Umbilical cord (tissue), 2 donors: Measurements from ENCODE around the gene IL5RA. TPM values are rescaled to one million over a fixed set of nuclear protein-coding genes. Genes with fewer than 3 reads are reported as not detected.
A peak's percentile ranks its signal among the peaks of the same experiment; 100 is the strongest.

Experiments
- DNase-seq: peaks from one replicate; pipeline ENCODE4 v3.0.0-alpha.2; 2015; ENCODE audit warnings: low spot score
- total RNA-seq: library from RNA; depleted of rRNA; stranded (reverse); fragments of >200 nt; gene quantifications from one replicate; pipeline ENCODE4 v1.2.3, GENCODE V29; 2014; ENCODE audit warnings: low replicate concordance; ENCODE audit not compliant: insufficient read depth

IL5RA gene
- 3.9 TPM for total RNA-seq

- peak; percentile 3 for DNase-seq
Measured at GRCh38 chr3:3110299-3110630, at the start of gene IL5RA. Gene IL5RA (minus strand): TSS chr3:3110374. CDS start chr3:3104984, 5,390 bp downstream.

GRCh38 chr3:3157484-3157883 is 47.3 kb upstream of the IL5RA start:
- no peak for DNase-seq

- no peak for DNase-seq
Measured at GRCh38 chr3:3154879-3155610, 44.9 kb upstream of the IL5RA start.

DNA sequence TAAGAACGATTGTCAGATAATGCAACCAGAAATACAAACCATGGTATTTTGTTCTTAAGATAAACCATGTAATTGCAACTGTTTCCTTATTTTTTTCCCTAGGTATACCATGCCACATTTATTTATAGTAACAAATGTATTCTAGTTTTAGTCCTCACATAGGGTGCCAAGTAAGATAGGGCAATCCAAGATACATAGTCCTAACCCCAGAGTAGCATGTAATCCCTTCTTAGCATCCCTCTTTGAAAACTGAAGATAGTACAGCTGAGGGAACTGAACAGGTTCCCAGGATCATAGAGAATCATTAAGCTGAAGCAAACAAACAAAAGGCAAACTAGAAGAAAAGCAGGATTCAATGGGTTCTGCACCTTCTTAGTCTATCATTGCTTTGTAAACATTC is 41.3 kb upstream of the IL5RA start:
- no peak for DNase-seq

- DNase-seq, result no peak
Measured at GRCh38 chr3:3149560-3149959, 39.4 kb upstream of the IL5RA start.

- DNase-seq, result no peak
Measured at GRCh38 chr3:3145831-3146230, 35.7 kb upstream of the IL5RA start.

GRCh38 chr3:3141939-3142338 is 31.8 kb upstream of the IL5RA start:
- DNase-seq, result no peak

- DNase-seq, result no peak
Measured at GRCh38 chr3:3137526-3137925, 27.4 kb upstream of the IL5RA start.

DNA sequence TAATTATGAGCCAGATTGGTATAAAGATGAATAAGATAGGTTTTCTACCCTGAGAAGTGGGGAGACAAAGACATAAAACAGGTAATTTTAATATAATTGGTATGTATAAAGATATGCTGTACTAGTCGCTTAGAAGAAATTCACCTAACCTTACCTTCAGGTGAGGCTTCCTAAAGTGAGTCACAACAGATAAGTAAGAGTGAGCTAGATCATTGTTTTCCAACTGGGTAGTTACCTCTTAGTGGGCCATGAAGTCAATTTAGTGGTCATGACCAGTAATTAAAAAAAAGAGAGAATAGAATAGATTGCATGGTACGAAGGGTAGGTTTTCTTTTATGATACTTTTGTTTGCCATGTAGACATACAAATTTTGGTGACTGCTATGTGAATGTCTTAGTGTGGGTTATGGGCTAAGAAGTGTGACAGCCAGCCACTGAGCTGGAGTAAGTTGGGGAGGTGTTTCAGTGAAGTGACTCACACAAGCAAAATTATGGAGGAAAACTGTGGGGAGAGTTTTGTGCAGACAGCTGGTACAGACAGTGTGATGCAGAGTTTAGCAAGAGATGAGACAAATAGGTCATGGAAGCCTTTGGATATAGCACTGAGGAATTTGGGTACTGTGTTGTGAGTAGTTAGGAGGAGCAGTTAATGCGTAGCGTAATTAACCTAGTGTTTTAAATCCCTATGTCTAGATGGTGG is 24.7 kb upstream of the IL5RA start:
- no peak for DNase-seq

DNA sequence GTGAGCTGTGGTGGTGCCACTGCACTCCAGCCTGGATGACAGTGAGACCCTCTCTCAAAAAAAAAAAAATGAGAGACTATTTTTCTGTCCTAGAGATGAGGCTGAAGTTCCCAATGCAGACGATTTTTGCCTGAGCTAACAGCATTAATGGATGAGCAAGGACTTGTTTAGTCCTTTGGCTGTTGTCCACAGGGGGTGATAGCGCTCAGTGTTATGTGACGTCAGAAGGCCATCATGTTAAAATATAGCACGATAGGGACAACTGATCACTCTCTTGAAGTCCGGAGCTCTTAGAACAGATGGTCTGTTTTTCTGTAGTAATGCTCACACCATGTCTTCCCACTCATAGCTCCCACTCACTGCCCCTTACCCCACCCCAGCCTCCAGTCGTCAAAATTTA is 23.3 kb upstream of the IL5RA start:
- no peak for DNase-seq

- no peak for DNase-seq
Measured at GRCh38 chr3:3129579-3129978, 19.4 kb upstream of the IL5RA start.

DNA sequence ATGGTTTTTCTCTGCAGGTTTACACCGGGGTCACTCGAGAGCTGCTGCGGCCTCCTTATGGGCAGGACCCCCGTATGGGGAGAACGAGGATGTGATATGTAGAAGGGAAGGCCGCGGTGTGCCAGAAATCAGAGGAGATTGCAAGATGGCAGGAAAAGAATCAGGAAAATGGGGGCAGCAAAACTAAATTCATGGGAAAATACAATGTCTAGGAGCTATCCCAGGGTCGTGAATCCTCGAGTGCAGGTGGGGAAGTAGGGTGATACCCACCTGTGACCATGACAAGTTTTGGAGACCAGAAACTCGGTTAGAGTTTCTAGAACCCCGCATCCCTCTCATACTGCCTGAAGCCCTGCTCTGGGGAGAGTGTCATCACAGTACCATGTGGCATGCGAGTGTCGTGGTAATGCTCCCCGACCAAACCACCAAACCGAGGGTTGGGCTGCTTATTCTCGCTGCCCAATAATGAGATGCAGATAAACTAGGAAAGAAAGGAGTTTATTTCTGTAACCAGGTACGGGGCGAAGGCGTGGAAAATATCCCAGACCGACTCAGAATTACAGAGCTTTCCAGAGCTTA is 17.3 kb upstream of the IL5RA start:
- DNase-seq, result peak; percentile 1

DNA sequence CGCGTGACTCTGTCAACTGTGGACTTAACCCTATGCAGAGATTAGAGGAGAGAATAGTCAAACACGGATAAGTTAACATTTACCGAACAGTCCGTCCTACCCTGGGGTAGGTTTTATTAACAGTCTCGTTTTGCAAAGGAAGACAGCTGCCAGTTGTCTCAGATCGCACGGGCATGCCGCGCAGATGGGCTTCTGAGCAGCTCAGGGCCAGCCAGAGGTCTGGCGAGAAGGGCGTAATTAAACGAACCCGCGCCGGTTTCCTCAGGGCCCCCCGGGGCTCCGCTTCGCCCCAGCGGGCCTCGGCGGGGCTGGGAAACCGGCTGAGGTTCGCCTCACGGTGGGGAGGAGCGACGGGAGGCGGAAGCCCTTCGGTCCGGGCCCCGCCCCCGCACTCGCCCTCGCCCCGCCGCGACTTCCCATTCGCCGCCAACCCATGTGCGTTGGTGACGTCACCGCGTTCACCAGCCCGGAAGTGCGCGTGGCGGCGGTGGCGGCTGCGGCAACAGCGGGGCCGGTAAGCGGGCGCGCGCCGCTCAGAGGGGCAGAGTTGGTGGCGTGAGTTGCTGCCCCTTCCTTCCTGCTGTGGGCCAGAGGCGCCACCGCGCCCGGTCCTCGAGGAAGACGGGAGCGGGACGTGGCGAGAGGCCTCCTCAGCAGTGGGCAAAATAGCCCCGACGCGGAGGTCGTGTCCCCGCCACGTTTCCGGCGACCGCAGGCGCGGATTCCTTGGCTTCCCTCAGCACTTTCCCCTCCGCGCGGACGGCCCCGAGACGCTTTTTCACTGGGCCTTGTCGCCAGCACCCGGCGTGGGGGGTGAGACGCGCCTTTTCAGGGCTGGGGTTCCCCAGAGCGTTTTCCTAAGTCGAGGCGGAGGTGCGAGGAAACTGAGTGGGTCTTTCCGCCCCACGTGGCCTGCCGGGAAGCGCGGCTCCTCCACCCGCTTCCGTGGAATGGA is 16.6 kb upstream of the IL5RA start, which contains the start of gene TRNT1:
TRNT1 (plus strand) TSS at position 464 of the 955 bp plus-strand sequence. CDS start 2,101 bp downstream, outside the sequence.
- DNase-seq, result peak; percentile 96

DNA sequence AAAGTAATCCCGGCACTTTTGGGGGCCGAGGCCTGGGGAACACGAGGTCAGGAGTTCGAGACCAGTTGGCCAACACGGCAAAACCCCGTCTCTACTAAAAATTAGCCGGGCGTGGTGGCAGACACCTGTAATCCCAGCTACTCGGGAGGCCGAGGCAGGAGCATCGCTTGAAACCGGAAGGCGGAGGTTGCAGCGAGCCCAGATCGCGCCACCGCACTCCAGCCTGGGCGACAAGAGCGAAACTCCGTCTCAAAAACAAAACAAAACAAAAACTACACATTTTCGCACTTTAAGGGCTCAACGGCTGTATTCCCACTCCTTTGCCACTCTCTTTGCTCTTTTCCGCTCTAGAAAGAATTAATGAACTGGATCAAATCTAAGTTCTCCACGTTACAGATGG is 15.8 kb upstream of the IL5RA start:
- no peak for DNase-seq

- no peak for DNase-seq
Measured at GRCh38 chr3:3119393-3119851, 9.2 kb upstream of the IL5RA start.

- no peak for DNase-seq
Measured at GRCh38 chr3:3117651-3118050, 7.5 kb upstream of the IL5RA start.

DNA sequence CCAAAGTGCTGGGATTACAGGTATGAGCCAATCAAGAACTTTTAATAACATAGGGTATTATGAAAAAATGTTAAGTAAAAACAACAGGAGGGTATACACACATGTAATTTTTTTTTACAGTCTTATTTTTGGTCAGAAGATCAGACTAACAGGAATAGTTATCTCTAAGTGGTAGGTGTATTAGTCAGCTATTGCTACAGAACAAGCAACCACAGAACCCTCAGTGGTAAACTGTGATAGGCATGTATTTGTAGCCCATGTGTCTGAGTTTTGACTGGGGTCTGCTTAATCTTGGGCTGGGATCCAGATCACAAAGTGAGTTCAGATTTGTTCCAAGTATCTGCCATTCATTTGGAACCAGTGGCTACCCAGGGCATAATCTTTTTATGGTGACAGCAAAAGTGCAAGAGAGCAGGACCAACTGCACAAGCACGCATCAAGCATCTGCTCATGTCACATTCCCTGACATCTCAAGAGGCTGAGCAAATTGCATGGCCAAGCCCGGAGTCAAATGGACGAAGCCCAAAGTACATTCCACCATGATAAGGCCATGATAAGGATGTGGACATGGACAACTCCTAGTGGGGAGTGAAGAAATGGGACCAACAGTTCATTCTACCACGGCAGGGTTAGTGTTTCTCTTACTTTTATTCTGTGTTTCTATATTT is 3.0 kb upstream of the IL5RA start:
- no peak for DNase-seq

- no peak for DNase-seq
Measured at GRCh38 chr3:3110749-3111361, 681 bp upstream of the IL5RA start.

DNA sequence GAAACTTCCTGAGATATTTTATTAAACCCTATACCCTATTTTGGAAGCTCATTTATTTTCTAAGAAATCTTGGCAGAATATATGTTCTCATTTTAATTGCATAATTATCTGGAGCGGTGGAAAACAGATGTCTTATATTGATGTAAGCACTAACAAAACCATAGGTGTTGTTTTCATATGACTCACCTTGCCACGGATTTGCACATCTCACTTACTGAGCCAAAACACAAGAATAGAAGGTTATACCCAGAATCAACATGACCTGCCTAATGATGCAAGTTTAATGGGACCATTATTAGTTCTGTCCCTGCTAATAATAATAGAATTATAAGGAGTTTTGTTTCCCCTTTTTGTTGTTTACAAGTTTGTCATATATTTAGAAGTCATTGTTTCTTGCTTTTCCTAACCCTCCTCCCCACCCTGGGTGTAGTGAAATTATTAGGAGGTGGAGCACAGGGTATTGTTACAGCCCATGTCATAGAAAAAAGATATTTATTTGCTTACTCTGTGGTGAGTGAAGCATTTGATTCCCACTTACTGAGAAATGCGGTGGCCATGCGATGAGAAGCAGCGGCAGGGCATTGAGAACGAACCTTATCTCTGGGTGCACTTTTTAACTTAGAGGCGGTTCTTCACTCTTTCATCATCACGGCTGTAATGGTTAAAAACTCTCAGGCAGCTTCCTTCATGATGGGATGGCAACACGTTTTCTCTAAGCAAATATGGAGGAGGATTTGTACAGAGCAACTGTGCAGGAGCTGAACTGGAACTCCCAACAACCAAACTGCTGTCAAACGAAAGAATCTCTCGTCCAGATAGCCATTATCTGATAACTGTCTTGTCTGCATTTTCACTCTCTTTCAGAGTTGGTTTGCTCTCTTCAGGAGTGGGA is 521 bp downstream of the IL5RA start:
- no peak for DNase-seq

DNA sequence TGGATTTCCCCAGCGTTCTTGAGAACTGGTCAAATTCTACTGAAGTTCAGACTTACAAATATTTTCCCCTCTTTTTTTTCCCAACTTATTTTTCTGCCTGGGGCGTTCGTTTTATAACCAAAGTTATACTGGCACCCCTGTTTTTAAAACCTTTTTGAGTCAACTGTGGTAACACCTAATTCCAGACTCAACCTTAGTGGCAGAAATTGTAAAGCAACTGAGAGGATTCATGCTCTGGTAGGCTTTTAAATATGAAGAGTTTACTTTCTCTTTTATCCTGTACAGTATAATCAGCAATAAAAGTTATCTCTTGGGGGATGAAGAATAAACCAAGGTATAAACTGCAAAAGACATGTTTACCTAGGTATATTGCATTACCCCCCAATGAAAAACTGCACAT is 2.3 kb downstream of the IL5RA start:
- DNase-seq, result no peak
